SK-N-SH (cell line): ENCODE results near the gene PITPNM3. TPM values are rescaled to one million over a fixed set of nuclear protein-coding genes. Genes with fewer than 3 reads are reported as not detected.

Experiments
- CTCF ChIA-PET: fragments of 300-600, 350-600 bp; formaldehyde crosslinking; extraction: SDS; loops from one replicate; lab custom pipeline; 2021; lab: Yijun Ruan, JAX
- POLR2A ChIA-PET: fragments of 350-600 bp; sonication (Branson Sonifier 250); formaldehyde crosslinking; extraction: SDS; loops from one replicate; lab custom pipeline; 2020; ENCODE audit warnings: antibody characterized with exemption, inconsistent platforms; lab: Yijun Ruan, JAX
- DNase-seq: peaks from one replicate; pipeline ENCODE4 v3.0.0; 2012
- H2AFZ ChIP-seq: fragments of 200-600 bp; sonication (generic); 2 replicates; pipeline ENCODE4 v1.8.1; 2016; ENCODE audit warnings: antibody characterized with exemption, mild to moderate bottlenecking, low read depth
- H3F3A ChIP-seq: fragments of 200-600 bp; sonication (generic); replicated peaks from 2 replicates; pipeline ENCODE3; 2016; ENCODE audit warnings: antibody characterized with exemption, mild to moderate bottlenecking; ENCODE audit not compliant: insufficient read depth
- H3K27ac ChIP-seq, 2 experiments: fragments of 200-500 bp in 1 of 2; fragments of 200-600 bp in 1 of 2; sonication (Bioruptor generic) in 1 of 2; sonication (generic), shearing (Covaris generic) in 1 of 2; 2 replicates each; pipeline versions ENCODE4 v1.5.1 to v1.6.1; 2014 to 2016; ENCODE audit warnings: low read depth in 2 of 2, inconsistent platforms in 1 of 2, low read length in 1 of 2, mild to moderate bottlenecking in 1 of 2, mixed read lengths in 1 of 2
- H3K27me3 ChIP-seq: fragments of 200-600 bp; sonication (generic), shearing (Covaris generic); 2 replicates; pipeline ENCODE4 v1.6.1; 2016; ENCODE audit warnings: mixed run types; ENCODE audit not compliant: insufficient read depth
- H3K36me3 ChIP-seq, 2 experiments: fragments of 200-500 bp in 1 of 2; fragments of 200-600 bp in 1 of 2; sonication (Bioruptor generic) in 1 of 2; sonication (generic) in 1 of 2; replicated peaks in 1 of 2; 2 replicates each; pipeline versions ENCODE3 to v1.5.1; 2014 to 2016; ENCODE audit warnings: low read length in 1 of 2, mild to moderate bottlenecking in 1 of 2; ENCODE audit not compliant: insufficient read depth in 2 of 2, control insufficient read depth in 1 of 2
- H3K4me1 ChIP-seq, 2 experiments: fragments of 200-500 bp in 1 of 2; fragments of 200-600 bp in 1 of 2; sonication (Bioruptor generic) in 1 of 2; sonication (generic), shearing (Covaris generic) in 1 of 2; 2 replicates each; pipeline versions ENCODE4 v1.5.1 to v1.6.1; 2014 to 2016; ENCODE audit warnings: low read depth in 1 of 2, low read length in 1 of 2, mixed run types in 1 of 2; ENCODE audit not compliant: insufficient read depth in 2 of 2, control insufficient read depth in 1 of 2
- H3K4me2 ChIP-seq: fragments of 200-600 bp; sonication (generic), shearing (Covaris generic); 2 replicates; pipeline ENCODE4 v1.6.1; 2017; ENCODE audit warnings: mixed run types
- H3K4me3 ChIP-seq, 2 experiments: fragments of 200-500 bp in 1 of 2; fragments of 200-600 bp in 1 of 2; sonication (Bioruptor generic) in 1 of 2; sonication (generic), shearing (Covaris generic) in 1 of 2; 2 replicates each; pipeline versions ENCODE4 v1.5.1 to v1.8.1; 2014 to 2016; ENCODE audit warnings: low read depth in 2 of 2, inconsistent platforms in 1 of 2, low read length in 1 of 2, mild to moderate bottlenecking in 1 of 2, mixed read lengths in 1 of 2, moderate library complexity in 1 of 2
- H3K79me2 ChIP-seq: fragments of 200-600 bp; sonication (generic); 2 replicates; pipeline ENCODE4 v1.8.1; 2017; ENCODE audit warnings: mild to moderate bottlenecking; ENCODE audit not compliant: insufficient read depth
- H3K9ac ChIP-seq: fragments of 200-600 bp; sonication (generic); 2 replicates; pipeline ENCODE4 v1.6.1; 2017; ENCODE audit warnings: mixed run types
- H3K9me2 ChIP-seq: fragments of 200-600 bp; sonication (generic); 2 replicates; pipeline ENCODE4 v1.6.1; 2017; ENCODE audit warnings: mixed run types
- H3K9me3 ChIP-seq: fragments of 200-600 bp; sonication (generic); 2 replicates; pipeline ENCODE4 v1.6.1; 2017; ENCODE audit warnings: mixed run types, mild to moderate bottlenecking, moderate library complexity
- H4K20me1 ChIP-seq: fragments of 200-600 bp; sonication (generic); 2 replicates; pipeline ENCODE4 v1.6.1; 2017; ENCODE audit warnings: mild to moderate bottlenecking, mixed run types; ENCODE audit not compliant: insufficient read depth
- ELF1 ChIP-seq: IDR thresholded peaks from 2 replicates; pipeline ENCODE4 v1.4.0; 2012
- EP300 ChIP-seq, 2 experiments: IDR thresholded peaks; 2 replicates each; pipeline versions ENCODE4 v1.4.0 to v1.6.1; 2012; ENCODE audit warnings: borderline replicate concordance in 1 of 2, low read depth in 1 of 2, low read length in 1 of 2
- FOSL2 ChIP-seq: IDR thresholded peaks from 2 replicates; pipeline ENCODE4 v1.4.0; 2012; ENCODE audit warnings: low read depth, mild to moderate bottlenecking, moderate library complexity, borderline replicate concordance
- FOXJ3 ChIP-seq: sonication (generic); formaldehyde crosslinking; IDR thresholded peaks from 2 replicates; pipeline ENCODE4 v1.5.1; 2020; ENCODE audit warnings: mild to moderate bottlenecking, missing genetic modification reagents
- GATA2 ChIP-seq: sonication (generic); formaldehyde crosslinking; IDR thresholded peaks from 2 replicates; pipeline ENCODE4 v1.5.0; 2020; ENCODE audit warnings: mild to moderate bottlenecking, missing genetic modification reagents
- JUND ChIP-seq: IDR thresholded peaks from 2 replicates; pipeline ENCODE4 v1.4.0; 2012
- MXI1 ChIP-seq: IDR thresholded peaks from 2 replicates; pipeline ENCODE4 v1.6.1; 2012; ENCODE audit warnings: mild to moderate bottlenecking, low read depth, low read length, improper control_type of control experiment
- NFIC ChIP-seq: IDR thresholded peaks from 2 replicates; pipeline ENCODE4 v1.4.0; 2012; ENCODE audit warnings: borderline replicate concordance
- RAD21 ChIP-seq: IDR thresholded peaks from 2 replicates; pipeline ENCODE4 v1.6.1; 2012; ENCODE audit warnings: mild to moderate bottlenecking, low read length
- RFX5 ChIP-seq: IDR thresholded peaks from 2 replicates; pipeline ENCODE4 v1.6.1; 2012; ENCODE audit warnings: mild to moderate bottlenecking, improper control_type of control experiment, low read length
- RXRA ChIP-seq: IDR thresholded peaks from 2 replicates; pipeline ENCODE4 v1.4.0; 2012; ENCODE audit warnings: low read depth, mild to moderate bottlenecking, borderline replicate concordance
- SIN3A ChIP-seq: IDR thresholded peaks from 2 replicates; pipeline ENCODE4 v1.6.1; 2012; ENCODE audit warnings: low read depth, mild to moderate bottlenecking, low read length, moderate library complexity, borderline replicate concordance
- SMC3 ChIP-seq: IDR thresholded peaks from 2 replicates; pipeline ENCODE4 v1.6.1; 2012; ENCODE audit warnings: low read depth, low read length, improper control_type of control experiment
- TCF12 ChIP-seq: IDR thresholded peaks from 2 replicates; pipeline ENCODE4 v1.4.0; 2012
- YY1 ChIP-seq: IDR thresholded peaks from 2 replicates; pipeline ENCODE4 v1.4.0; 2012; ENCODE audit warnings: low read depth, mild to moderate bottlenecking
- whole genome bisulfite sequencing: methylation state at CpG from one replicate; pipeline ENCODE4 v1.1.6; 2017; ENCODE audit warnings: low lambda C conversion rate; 5-methylcytosine and 5-hydroxymethylcytosine counted together
- polyA plus RNA-seq, 3 experiments: library from polyadenylated mRNA; depleted of rRNA; stranded (reverse); fragments of >200 nt; gene quantifications; 2 replicates each; pipeline ENCODE4 v1.2.3, GENCODE V29; 2012
- TF ChIP-seq, protein P1 (sequence below): IDR thresholded peaks from 2 replicates; pipeline ENCODE4 v1.4.0; 2012; ENCODE audit warnings: low read depth, borderline replicate concordance
- TF ChIP-seq, protein P2 (sequence below): IDR thresholded peaks from 2 replicates; pipeline ENCODE4 v1.6.1; 2012; ENCODE audit warnings: mild to moderate bottlenecking, low read depth, low read length, moderate library complexity
- TF ChIP-seq, protein P3 (sequence below): fragments of 200-600 bp; sonication (generic); IDR thresholded peaks from 2 replicates; pipeline ENCODE4 v1.6.1; 2017; ENCODE audit warnings: antibody characterized with exemption, mild to moderate bottlenecking, moderate library complexity
- TF ChIP-seq, protein P4 (sequence below): fragments of 150-350 bp; IDR thresholded peaks from 2 replicates; pipeline ENCODE4 v1.6.1; 2017; ENCODE audit warnings: antibody characterized with exemption, low read length, low read depth, borderline replicate concordance
- TF ChIP-seq, protein P5 (sequence below): IDR thresholded peaks from 2 replicates; pipeline ENCODE4 v1.4.0; 2012; ENCODE audit warnings: low read depth

The PITPNM3 gene
- polyA plus RNA-seq, 1 of the 3 experiments (the other 2 are of a cell fraction): 0.82 TPM

DNA sequence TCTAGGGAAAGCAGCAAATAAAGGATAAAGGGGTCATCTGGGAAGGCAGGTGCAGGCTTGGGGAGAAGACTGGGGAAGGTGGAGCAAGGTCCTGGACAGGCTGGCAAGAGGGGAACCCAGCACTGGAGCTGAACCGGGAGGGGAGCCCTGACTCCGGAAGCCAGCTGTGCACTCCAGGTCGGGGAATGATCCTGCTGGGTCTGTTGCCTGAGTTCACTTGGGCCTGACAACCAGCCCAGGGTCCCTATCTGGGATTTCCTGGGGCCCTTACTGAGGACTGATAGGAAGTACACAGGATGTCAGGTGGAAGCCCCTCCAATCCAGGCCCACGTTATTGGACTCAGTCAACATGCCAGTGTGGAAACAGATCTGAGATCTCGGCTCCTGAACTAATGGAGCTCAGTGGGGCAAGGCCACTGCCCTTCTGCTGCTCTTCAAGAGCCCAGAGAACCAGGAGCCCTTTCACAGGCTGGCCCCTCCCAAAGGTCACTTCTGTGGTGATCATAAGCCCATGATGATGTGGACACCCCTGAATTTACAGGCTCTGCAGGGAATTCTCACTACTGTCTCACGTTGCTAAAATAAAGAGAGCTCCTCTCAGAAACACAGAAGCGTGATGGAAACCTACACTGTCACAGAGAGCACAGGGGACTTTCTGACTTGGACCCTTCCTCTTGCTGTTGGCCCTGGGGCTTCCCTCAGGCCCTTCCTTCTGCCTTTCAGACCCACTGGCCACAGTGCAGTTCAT lies 19.9 kb upstream of the PITPNM3 start:
- Histone ChIP-seq H3K9ac (no peak overlapping the region), H3F3A (no peaks in the 10 kb centered on the region)
- CTCF ChIA-PET: interaction anchor here (1.4 kb wide), 1 partner anchor 18 kb away, joined by 3 read pairs; no protein-coding TSS in a partner anchor
- TF ChIP-seq, protein P1, sequence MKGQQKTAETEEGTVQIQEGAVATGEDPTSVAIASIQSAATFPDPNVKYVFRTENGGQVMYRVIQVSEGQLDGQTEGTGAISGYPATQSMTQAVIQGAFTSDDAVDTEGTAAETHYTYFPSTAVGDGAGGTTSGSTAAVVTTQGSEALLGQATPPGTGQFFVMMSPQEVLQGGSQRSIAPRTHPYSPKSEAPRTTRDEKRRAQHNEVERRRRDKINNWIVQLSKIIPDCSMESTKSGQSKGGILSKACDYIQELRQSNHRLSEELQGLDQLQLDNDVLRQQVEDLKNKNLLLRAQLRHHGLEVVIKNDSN: no peak
- no peak for TF ChIP-seq SIN3A
- TF ChIP-seq, protein P2, sequence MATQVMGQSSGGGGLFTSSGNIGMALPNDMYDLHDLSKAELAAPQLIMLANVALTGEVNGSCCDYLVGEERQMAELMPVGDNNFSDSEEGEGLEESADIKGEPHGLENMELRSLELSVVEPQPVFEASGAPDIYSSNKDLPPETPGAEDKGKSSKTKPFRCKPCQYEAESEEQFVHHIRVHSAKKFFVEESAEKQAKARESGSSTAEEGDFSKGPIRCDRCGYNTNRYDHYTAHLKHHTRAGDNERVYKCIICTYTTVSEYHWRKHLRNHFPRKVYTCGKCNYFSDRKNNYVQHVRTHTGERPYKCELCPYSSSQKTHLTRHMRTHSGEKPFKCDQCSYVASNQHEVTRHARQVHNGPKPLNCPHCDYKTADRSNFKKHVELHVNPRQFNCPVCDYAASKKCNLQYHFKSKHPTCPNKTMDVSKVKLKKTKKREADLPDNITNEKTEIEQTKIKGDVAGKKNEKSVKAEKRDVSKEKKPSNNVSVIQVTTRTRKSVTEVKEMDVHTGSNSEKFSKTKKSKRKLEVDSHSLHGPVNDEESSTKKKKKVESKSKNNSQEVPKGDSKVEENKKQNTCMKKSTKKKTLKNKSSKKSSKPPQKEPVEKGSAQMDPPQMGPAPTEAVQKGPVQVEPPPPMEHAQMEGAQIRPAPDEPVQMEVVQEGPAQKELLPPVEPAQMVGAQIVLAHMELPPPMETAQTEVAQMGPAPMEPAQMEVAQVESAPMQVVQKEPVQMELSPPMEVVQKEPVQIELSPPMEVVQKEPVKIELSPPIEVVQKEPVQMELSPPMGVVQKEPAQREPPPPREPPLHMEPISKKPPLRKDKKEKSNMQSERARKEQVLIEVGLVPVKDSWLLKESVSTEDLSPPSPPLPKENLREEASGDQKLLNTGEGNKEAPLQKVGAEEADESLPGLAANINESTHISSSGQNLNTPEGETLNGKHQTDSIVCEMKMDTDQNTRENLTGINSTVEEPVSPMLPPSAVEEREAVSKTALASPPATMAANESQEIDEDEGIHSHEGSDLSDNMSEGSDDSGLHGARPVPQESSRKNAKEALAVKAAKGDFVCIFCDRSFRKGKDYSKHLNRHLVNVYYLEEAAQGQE: no peak
- TF ChIP-seq RXRA: no peak
- no peak for TF ChIP-seq TCF12
- no peak for TF ChIP-seq FOSL2
- no peak for TF ChIP-seq JUND
- TF ChIP-seq ELF1: no peak
- TF ChIP-seq NFIC: no peak
- no peak for TF ChIP-seq RFX5
- TF ChIP-seq SMC3: no peak
- TF ChIP-seq, protein P3, sequence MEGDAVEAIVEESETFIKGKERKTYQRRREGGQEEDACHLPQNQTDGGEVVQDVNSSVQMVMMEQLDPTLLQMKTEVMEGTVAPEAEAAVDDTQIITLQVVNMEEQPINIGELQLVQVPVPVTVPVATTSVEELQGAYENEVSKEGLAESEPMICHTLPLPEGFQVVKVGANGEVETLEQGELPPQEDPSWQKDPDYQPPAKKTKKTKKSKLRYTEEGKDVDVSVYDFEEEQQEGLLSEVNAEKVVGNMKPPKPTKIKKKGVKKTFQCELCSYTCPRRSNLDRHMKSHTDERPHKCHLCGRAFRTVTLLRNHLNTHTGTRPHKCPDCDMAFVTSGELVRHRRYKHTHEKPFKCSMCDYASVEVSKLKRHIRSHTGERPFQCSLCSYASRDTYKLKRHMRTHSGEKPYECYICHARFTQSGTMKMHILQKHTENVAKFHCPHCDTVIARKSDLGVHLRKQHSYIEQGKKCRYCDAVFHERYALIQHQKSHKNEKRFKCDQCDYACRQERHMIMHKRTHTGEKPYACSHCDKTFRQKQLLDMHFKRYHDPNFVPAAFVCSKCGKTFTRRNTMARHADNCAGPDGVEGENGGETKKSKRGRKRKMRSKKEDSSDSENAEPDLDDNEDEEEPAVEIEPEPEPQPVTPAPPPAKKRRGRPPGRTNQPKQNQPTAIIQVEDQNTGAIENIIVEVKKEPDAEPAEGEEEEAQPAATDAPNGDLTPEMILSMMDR: no peak
- no peak for TF ChIP-seq MXI1
- TF ChIP-seq GATA2 (CRISPR knock-in tag): no peak
- TF ChIP-seq, protein P4, sequence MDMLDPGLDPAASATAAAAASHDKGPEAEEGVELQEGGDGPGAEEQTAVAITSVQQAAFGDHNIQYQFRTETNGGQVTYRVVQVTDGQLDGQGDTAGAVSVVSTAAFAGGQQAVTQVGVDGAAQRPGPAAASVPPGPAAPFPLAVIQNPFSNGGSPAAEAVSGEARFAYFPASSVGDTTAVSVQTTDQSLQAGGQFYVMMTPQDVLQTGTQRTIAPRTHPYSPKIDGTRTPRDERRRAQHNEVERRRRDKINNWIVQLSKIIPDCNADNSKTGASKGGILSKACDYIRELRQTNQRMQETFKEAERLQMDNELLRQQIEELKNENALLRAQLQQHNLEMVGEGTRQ: no peak
- TF ChIP-seq EP300 (IDR thresholded peaks at IDR 0.05; ENCODE audit: borderline replicate concordance in 1 of 2, low read depth in 1 of 2, low read length in 1 of 2): no peak
- TF ChIP-seq, protein P5, sequence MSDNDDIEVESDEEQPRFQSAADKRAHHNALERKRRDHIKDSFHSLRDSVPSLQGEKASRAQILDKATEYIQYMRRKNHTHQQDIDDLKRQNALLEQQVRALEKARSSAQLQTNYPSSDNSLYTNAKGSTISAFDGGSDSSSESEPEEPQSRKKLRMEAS: no peak
- TF ChIP-seq RAD21: no peak
- no peak for TF ChIP-seq FOXJ3 (CRISPR knock-in tag)
- no peak for TF ChIP-seq YY1
- TF ChIP-seq, all 33 proteins: peak for 0
- POLR2A ChIA-PET: no interaction called here
- DNase-seq: no peak
- whole genome bisulfite sequencing: 92% methylated on average over 7 of the region's 7 CpGs
- Histone ChIP-seq H3K27me3 (no peaks in the 10 kb centered on the region), H3K4me2 (no peak overlapping the region), H3K4me1 (peaks cover 0 to 13% of the 10 kb centered on the region in 2 experiments; a peak in 1 of 4 replicates), H3K36me3 (peaks cover 17 to 38% of the 10 kb centered on the region in 2 experiments), H4K20me1 (no peaks in the 10 kb centered on the region), H3K4me3 (no peak overlapping the region), H2AFZ (no peak overlapping the region), H3K9me3 (no peaks in the 10 kb centered on the region), H3K27ac (no peak overlapping the region), H3K9me2 (no peaks in the 10 kb centered on the region), H3K79me2 (no peaks in the 10 kb centered on the region)
